ENCODE data around the gene PRPF39. TPM values are rescaled to one million over a fixed set of nuclear protein-coding genes. Genes with fewer than 3 reads are reported as not detected.

The PRPF39 gene
- polyA plus RNA-seq, 2 of the 4 experiments (the other 2 are of a cell fraction): 24.4 to 57.5 TPM

DNA sequence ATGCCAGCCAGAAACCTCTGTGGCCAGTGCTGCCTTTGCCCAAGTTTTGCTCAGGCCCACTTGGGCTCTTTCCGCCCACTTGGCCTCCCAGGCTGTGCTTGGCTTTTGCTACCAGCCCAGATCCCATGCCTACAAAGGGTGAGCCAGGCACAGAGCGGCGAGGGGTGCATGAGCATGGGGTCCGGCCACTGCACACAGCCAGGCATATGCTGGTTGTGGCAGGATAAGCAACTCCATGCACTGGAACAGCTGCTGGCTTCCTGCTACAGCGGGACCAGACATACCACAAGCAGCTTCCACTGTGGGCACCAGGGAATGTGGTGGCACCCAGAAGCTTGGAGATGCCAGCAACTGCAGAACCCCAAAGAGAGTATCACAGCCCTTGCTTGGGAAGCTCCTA, 45.7 kb upstream of the PRPF39 start:
- Histone ChIP-seq H3K27ac (no peak overlapping the region), H3K9me3 (no peaks in the 10 kb centered on the region), H3K4me2 (no peak overlapping the region), H3K4me1 (no peaks in the 10 kb centered on the region), H3K4me3 (no peak overlapping the region)
- ATAC-seq: no peak
- no peak for FAIRE-seq
- no peak for DNase-seq (ENCODE audit: low read depth in 1 of 2, low spot score in 1 of 2)
- ChIA-PET CTCF (no interaction called here), POLR2A (no interaction called here)
- 97% methylated on average over 5 of the region's 5 CpGs for WGBS (ENCODE audit: missing lambda C conversion rate)
- no peak for TF ChIP-seq RNF2 (IDR thresholded peaks at IDR 0.05; ENCODE audit: borderline replicate concordance, low read depth)
- TF ChIP-seq, protein P1, sequence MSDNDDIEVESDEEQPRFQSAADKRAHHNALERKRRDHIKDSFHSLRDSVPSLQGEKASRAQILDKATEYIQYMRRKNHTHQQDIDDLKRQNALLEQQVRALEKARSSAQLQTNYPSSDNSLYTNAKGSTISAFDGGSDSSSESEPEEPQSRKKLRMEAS (IDR thresholded peaks at IDR 0.05): no peak
- TF ChIP-seq EHMT2 (IDR thresholded peaks at IDR 0.05; ENCODE audit: low read depth): no peak
- TF ChIP-seq PHF8 (IDR thresholded peaks at IDR 0.05; ENCODE audit: borderline replicate concordance, low read depth): no peak
- TF ChIP-seq, protein P2, sequence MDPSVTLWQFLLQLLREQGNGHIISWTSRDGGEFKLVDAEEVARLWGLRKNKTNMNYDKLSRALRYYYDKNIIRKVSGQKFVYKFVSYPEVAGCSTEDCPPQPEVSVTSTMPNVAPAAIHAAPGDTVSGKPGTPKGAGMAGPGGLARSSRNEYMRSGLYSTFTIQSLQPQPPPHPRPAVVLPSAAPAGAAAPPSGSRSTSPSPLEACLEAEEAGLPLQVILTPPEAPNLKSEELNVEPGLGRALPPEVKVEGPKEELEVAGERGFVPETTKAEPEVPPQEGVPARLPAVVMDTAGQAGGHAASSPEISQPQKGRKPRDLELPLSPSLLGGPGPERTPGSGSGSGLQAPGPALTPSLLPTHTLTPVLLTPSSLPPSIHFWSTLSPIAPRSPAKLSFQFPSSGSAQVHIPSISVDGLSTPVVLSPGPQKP (IDR thresholded peaks at IDR 0.05; ENCODE audit: low read depth, low read length): no peak
- no peak for TF ChIP-seq NFE2L2 (conservative IDR thresholded peaks at IDR 0.05; ENCODE audit: low read length)
- no peak for TF ChIP-seq HDAC2 (IDR thresholded peaks at IDR 0.05)
- TF ChIP-seq GATA3 (IDR thresholded peaks at IDR 0.05; ENCODE audit: borderline replicate concordance): no peak
- TF ChIP-seq CBX8 (IDR thresholded peaks at IDR 0.05): no peak
- TF ChIP-seq BHLHE40 (IDR thresholded peaks at IDR 0.05; ENCODE audit: low read depth, low read length): no peak
- no peak for TF ChIP-seq MAFK (IDR thresholded peaks at IDR 0.05; ENCODE audit: partially characterized antibody)
- no peak for TF ChIP-seq CEBPB (IDR thresholded peaks at IDR 0.05)

DNA sequence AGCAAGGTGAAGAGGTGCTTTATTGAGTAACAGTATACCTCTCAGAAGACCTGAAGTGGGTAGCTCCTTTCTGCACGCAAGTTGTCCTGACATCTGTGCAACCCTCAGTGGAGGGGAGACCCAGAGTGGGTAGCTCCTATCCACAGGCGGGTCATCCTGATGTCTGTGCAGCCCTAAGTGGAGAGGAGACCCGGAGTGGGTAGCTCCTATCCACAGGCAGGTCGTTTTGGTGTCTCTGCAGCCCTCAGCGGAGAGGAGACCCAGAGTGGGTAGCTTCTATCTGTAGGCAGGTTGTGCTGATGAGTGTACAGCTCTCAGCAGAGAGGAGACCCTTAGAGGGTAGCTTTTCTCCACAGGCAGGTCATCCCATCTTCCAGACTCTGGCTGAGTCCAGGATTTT, 45.1 kb upstream of the PRPF39 start:
- WGBS (ENCODE audit: missing lambda C conversion rate): 93% methylated on average over 5 of the region's 5 CpGs
- Histone ChIP-seq H3K9me3 (no peaks in the 10 kb centered on the region), H3K4me3 (no peak overlapping the region), H3K4me1 (no peaks in the 10 kb centered on the region), H3K27ac (no peak overlapping the region), H3K4me2 (no peak overlapping the region)
- FAIRE-seq: no peak
- TF ChIP-seq POLR2AphosphoS2 (conservative IDR thresholded peaks at IDR 0.05; ENCODE audit: low read length) (no peak), BHLHE40 (IDR thresholded peaks at IDR 0.05; ENCODE audit: low read depth, low read length) (no peak), HOXB13 (CRISPR knock-in tag; IDR thresholded peaks at IDR 0.05; ENCODE audit: low read depth) (no peak), EHMT2 (IDR thresholded peaks at IDR 0.05; ENCODE audit: low read depth) (no peak), ZC3H11A (IDR thresholded peaks at IDR 0.05) (no peak), MAFK (IDR thresholded peaks at IDR 0.05; ENCODE audit: partially characterized antibody) (no peak), ZSCAN20 (CRISPR knock-in tag; IDR thresholded peaks at IDR 0.05) (no peak), CBX8 (IDR thresholded peaks at IDR 0.05) (no peak), KDM1A (IDR thresholded peaks at IDR 0.05; ENCODE audit: low read depth) (no peak), JUN (IDR thresholded peaks at IDR 0.05) (no peak)
- TF ChIP-seq, protein P3, sequence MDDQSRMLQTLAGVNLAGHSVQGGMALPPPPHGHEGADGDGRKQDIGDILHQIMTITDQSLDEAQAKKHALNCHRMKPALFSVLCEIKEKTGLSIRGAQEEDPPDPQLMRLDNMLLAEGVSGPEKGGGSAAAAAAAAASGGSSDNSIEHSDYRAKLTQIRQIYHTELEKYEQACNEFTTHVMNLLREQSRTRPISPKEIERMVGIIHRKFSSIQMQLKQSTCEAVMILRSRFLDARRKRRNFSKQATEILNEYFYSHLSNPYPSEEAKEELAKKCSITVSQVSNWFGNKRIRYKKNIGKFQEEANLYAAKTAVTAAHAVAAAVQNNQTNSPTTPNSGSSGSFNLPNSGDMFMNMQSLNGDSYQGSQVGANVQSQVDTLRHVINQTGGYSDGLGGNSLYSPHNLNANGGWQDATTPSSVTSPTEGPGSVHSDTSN (IDR thresholded peaks at IDR 0.05): no peak
- TF ChIP-seq, protein P4, sequence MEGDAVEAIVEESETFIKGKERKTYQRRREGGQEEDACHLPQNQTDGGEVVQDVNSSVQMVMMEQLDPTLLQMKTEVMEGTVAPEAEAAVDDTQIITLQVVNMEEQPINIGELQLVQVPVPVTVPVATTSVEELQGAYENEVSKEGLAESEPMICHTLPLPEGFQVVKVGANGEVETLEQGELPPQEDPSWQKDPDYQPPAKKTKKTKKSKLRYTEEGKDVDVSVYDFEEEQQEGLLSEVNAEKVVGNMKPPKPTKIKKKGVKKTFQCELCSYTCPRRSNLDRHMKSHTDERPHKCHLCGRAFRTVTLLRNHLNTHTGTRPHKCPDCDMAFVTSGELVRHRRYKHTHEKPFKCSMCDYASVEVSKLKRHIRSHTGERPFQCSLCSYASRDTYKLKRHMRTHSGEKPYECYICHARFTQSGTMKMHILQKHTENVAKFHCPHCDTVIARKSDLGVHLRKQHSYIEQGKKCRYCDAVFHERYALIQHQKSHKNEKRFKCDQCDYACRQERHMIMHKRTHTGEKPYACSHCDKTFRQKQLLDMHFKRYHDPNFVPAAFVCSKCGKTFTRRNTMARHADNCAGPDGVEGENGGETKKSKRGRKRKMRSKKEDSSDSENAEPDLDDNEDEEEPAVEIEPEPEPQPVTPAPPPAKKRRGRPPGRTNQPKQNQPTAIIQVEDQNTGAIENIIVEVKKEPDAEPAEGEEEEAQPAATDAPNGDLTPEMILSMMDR (IDR thresholded peaks at IDR 0.05): no peak
- TF ChIP-seq, protein P5, sequence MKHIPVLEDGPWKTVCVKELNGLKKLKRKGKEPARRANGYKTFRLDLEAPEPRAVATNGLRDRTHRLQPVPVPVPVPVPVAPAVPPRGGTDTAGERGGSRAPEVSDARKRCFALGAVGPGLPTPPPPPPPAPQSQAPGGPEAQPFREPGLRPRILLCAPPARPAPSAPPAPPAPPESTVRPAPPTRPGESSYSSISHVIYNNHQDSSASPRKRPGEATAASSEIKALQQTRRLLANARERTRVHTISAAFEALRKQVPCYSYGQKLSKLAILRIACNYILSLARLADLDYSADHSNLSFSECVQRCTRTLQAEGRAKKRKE (CRISPR knock-in tag; IDR thresholded peaks at IDR 0.05; ENCODE audit: low read depth): no peak
- TF ChIP-seq, protein P2 (IDR thresholded peaks at IDR 0.05; ENCODE audit: low read depth, low read length): no peak
- POLR2A ChIA-PET: no interaction called here
- no peak for ATAC-seq
- DNase-seq (ENCODE audit: low read depth in 1 of 2, low spot score in 1 of 2): peak in 1 of 2 experiments; percentile 8
- CTCF ChIA-PET: no interaction called here
